COLO829 (cell line): ENCODE measurements around the gene PEPD.

ENCODE experiments used
- DNase-seq: peaks from one replicate; pipeline ENCODE4 v3.0.0; 2012; ENCODE audit warnings: low spot score

Gene PEPD

DNA sequence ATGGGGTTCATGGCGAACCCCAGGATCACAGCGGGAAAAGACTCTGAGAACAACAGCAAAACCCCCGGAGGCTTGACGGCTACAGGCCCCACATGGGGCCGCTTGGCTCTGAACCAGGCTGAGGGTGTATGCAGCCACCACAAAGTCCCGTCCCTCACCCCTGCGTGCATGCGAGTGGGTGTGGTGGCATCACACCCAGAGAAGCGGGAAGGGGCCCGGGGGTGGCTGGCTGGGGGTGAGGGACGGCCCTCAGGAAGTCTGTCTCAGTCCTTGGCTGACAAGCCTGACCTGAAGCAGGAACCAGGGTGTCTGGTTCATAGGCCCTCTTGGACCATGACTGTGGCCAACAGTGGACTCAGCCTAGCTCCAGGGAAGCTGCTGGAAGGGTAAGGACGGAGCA is 113.9 kb downstream of the PEPD start:
- no peak for DNase-seq

DNA sequence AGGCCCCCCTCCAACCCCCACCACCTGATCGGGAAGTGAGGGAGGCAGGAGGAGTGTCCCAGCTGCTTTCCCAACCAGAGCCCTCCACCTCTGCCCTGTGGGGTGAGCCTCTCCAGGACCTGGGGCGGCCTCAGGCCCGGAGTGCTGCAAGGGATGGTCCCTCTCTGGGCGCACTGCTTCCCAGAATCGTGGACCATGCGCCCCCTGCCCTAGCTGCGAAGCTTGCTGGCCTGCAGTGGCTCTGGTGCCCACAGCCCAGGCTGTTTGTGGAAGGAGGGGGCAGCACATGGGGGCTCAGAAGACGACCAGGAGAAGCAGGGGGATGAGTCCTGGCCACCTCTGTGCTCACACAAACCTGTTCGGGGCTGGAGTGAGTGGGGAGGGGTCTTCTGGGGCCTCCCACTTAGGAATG is 114.4 kb downstream of the PEPD start:
- no peak for DNase-seq

DNA sequence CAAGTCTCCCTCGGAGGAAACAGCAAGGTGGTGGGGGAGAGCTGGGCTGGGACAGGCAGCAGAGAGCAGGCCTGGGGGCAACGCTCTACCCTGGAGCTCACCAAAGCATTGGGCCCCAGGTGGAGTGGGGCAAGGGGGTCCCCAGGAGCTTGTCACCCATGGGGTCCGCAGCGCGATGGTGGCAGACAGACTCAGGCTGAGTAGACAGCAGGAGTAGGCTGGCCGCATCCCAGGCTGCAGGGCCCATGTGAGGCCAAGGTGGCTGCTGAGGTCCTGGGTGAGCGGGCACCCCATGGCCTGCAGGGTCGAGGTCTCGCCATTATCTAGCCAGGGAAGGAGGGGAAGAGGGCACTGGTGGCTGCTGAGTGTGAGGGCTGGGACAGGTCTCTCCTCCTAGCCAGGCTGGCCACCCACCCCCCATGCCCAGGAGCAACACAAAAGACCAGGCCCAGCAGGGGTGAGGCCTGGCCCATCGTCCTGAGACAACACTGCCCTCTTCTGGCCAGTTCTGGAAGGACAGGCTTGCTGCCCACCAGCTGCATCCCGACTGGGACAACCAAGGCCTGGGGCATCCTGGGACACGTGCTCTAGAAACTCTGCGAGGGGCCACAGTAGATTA is 115.0 kb downstream of the PEPD start:
- DNase-seq: peak; percentile 54

DNA sequence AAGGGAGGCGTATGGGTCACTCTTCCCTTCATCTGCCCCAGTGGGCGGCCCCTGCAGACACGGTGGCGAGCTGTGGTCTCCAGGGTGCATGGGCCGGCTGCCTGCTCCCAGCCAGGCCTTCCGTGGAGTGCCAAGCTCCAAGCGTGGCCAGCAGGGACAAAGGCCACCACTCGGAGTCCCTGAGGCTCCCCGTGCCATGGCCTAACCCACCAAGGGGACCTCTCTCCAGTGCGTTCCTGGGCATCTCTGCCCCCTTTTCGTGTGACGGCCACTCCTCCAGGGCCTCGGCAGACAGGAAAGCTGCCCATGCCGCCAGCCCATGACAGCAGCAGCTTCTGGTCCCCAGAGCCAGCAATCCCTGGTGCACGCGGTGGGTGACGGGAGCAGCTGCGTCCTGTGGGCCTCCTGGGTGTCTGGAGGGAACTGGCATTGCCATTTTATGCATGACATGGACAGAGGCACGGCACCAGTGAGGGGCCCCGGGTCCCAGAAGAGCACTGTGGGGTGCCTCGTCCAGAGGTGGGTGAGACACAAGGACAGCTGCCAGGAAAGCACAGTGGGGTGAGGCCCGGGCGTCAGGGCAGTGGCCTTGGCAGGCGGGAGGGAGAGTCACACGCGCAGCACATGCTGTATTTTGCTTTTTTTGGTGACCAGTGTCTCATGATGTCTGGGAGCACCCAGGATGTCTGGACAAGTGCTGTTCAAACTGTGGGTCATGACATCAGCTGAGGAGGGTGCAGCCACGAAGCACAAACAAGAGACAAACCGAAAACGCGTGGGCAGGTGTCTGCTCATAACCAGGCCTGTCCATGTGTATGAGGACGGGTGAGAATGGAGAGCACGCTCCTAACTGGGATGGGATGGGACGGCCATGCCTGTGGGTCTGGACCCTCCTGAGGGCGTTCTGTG is 115.8 kb downstream of the PEPD start:
- DNase-seq: no peak

DNA sequence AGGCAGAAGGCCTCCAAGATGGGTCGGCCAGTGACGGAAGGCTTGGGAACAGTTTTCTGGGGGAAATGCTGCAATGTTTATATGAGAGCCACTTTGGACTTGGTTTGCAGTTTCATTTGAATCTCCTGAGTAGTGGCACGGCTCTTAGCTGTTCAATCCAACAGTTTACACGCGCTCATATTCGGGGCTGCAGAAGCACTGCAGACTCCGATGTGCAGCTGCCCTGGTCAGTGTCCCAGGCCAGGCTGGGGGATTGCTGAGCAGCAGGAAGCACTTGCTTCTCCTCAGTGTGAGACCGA is 116.4 kb downstream of the PEPD start:
- no peak for DNase-seq

DNA sequence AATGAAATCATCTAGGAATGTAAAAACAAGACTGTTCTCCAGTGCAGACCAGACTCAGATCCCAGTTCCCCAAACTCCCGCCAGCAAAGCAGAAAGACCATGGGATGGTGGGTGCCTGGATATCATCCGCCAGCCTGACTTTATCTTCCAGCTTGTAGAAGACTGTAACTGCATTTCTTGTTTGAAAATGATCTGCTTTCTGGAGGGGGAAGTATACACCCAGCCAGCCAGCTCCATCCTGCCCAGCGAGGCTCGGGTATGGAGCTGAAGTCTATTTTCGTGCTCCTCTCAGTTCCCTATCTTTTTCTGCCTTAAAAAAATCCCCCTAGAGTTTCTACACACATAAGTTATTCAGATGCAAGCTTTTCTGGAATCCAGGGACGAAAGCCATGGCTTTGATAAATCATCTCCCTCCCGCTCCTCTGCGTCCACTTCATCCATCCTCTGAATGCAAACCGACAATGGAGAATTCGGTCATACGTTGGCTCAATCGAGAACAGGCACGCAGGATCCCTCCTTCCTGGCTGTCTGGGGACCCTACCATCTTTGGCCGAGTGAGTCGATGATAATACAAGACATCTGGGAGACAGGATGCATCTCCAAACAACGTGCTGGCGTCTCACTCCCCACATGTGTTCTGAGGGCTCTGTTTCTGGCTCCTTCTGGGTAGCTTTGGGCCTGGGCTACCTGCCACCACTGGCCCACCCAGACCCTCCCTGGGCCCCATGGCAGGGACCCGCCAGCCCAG is 116.9 kb downstream of the PEPD start:
- DNase-seq: no peak

DNA sequence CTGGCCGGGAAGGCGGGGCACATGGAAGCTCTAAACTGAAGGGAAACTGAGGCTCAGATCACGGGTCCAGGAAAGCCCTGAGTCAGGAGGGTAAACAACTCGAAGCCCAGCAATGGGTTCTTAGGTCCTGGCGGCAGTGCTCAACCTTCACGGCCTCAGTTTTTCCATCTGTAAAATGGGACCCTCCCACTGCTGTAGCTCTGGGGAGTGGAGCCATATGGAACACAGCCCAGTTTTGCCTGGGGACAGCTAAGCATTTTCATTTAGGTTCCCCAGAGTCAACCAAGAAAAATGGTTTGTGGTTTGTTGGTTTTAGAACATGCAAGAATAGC is 117.7 kb downstream of the PEPD start:
- no peak for DNase-seq

DNA sequence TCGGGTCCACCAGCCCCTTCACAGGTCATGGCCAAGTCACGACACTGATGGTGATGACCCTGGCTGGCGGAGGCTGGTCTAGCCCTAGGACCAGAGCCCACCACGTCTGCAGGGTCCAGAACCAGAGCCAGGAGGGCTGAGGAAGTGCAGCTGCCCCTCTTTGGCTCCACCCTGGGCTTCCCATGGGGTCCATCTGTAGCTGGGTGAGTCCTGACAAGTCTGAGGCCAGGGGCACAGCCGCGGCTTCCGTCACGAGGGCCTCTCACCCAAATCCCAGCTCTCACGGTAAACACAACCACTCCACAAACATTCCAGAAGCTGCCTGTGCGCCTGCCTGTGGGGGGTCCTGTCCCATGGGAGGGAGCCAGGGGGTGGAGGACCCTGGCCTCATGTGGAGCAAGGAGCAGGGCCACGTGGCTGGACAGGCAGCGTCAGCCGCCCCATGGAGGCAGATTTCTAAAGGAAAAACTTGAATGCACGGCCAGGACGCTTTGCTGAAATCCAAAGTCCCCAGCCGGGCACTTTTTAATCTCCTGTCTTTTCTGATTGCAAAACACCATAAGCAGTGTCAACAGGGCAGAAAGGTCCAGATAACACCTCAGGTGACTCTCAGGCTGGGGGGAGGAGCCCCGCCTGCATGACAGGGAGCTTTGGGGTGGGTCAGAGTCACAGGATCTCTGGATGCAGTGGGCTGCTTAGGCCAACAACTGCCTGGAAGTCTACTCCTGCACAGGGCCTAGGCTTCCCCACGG is 118.2 kb downstream of the PEPD start:
- no peak for DNase-seq

DNA sequence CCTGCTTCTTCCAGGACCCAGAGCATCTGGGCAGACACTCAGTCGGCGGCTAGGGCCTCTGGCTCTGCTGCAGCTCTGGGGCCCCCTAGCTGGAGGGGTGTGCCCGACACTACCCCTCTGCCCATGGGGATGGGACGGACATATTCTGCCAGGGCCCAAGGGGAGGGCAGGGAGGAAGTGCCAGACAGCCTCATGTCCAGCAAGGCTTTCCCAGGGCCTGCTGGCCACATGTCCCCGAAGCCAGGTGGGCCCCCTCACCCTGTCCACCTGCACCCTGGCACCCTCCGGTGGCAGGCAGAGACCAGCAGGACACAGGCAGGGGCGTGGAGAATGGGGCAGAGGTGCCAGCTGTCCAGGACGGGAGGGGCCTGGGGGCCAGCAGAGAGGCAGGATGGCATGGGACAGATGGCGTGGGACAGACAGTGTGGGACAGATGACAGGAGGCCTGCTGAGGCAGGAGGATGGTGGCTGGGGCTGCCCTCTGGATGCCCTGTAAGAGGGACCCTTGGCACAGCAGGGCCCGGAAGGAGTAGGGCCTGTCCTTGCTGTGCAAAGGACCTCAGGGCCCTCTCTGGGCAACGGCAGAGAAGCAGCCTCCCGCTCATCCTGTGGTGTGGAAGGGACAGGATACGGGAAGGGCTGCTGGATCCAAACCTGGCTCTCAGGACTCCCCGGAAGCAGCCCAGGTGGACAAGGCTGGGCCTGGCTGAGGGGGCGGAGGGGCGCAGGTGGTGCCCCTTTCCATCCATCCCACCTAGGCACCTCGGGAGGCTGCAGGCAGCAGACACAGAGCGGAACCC is 119.0 kb downstream of the PEPD start:
- DNase-seq: no peak

DNA sequence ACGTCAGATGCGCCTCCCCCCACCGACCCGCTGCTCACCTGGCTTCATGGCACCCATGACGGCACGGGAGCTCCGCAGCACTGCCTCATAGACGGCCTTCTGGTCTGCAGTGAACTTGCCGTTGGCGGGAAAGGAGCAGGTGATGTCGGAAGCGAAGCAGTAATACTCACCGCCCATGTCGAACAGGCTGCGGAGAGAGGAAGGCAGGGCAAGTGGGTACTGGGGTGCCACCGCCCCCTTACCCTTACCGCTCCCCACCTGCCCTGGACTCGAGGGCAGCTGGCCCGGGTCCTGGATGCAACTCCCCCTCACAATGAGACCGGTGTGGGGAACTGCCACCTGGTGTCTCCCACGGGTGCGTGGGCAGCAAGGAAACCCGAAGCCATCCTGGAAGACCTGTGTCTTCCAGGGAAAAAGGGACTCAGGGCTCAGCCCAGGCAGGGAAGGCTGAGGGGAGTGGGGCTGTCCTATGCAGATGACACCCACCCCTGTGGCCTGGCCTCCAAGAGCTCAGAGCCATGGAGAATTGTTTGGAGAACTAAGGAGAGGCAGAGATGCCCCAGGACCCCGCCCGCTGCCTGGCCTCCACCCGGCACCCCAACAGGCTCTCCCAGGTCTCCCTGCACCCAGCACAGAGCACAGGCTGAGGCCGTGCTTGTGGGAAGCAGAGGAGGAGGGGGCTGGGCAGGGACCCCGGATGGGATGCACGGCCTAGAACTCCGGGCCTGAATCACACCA is 119.7 kb downstream of the PEPD start:
- no peak for DNase-seq

DNA sequence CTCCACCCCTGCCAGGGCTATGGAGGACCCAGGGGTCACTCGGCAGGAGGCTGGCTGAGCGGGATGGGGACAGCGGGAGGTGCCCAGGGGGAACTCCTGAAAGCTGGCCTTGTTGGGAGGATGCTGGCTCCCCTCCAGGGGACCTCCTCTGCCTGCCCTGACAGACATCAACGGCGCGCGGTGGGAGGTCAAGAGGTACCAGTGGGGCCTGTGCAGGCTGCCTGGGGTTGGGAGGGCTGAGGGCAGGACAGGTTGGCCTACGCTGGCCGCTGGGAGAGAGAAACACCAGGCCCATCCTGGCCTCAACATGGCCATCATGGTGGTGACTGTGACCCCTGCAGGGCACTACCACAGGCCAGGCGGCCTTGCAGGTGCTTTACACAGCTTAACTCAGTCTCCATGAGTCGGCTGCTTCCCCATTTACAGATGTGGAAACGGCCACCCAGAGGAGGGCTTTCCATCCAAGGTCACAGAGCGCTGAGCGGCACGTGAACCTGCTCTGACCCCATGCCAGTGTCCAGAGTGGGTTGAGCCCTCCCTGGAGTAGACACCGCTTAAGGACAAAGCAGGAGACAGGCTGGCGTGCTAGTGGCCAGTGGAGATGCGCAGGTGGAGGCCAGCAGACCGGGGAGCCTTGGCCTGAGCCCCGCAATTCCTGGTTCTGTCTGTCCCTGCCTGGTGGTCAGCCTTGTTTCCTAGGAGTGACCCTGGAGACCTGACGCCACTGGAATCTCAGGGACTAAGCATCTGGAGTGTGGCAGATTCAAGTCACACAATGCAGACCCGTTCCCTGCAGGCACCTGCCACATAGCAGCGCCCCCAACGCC is 120.5 kb downstream of the PEPD start:
- no peak for DNase-seq

DNA sequence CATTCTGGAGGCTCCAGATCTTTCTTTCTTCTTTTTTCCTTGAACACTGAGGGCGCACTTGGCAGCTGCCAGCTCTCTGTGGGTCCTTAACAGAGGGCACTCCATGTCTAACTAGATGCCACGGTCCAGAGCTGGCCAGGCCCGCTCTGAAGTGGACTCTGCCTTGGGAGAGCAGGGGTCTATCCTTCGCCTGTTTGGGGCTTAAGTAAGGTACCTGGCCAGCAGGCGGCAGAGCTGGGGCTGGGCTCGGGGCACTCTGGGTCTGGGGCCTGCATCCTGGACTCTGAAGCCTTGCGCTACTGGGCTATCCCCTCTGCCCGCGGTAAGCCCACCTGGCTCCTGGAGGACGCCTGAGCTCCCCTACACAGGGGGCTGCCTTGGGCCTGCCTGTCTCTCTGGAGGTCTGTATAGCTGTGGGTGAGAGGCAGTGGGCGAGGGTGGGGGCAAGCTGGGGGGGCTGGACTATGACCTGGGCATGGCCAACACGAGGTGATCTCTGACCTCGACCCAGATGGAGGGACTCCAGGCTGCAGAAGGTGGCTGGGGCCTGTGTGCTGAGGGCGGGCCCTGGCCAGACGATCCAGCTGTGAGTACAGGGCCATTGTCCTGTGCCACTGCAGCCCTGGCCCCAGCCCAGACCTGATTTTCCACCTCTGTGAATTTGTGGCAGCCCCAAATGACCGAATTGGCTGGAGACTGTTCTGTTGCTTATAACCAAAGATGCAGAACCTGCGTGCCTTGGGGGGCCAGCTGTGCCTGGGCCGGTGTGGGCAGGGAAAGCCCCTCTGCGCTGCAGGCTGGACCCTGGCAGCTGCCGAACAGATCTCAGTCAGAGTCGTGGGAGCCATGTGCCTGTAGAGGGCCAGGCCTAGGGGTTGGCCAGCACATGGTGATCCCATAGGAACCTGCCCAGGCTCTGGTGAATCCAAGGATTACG is 121.6 kb downstream of the PEPD start:
- no peak for DNase-seq

DNA sequence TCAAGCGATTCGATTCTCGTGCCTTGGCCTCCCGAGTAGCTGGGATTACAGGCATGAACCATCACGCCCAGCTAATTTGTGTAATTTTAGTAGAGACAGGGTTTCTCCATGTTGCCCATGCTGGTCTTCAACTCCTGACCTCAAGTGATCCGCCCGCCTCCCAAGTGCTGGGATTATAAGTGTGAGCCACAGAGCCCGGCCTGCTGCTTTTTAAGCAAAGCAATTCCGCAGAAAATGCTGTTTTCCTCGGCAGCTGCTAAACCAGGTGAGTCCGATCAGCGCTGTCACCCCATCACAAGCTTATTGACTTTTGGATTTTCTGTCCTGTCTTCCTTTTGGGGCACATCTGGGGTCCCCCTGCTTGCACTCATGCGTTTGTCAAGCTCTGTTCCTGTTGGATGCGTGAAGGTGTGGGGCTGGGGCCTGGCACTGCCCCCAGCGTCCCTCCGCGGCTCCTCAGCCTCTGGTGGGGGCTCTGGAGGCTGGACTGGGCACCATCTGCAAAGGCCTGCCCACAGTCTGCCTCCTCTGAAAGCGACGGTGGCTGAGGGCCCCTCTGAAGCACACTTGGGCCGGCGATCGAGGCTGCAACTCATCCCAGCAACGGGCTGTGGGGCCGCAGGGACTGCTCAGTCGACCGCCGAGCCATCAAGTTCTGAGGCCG is 122.4 kb downstream of the PEPD start:
- no peak for DNase-seq

DNA sequence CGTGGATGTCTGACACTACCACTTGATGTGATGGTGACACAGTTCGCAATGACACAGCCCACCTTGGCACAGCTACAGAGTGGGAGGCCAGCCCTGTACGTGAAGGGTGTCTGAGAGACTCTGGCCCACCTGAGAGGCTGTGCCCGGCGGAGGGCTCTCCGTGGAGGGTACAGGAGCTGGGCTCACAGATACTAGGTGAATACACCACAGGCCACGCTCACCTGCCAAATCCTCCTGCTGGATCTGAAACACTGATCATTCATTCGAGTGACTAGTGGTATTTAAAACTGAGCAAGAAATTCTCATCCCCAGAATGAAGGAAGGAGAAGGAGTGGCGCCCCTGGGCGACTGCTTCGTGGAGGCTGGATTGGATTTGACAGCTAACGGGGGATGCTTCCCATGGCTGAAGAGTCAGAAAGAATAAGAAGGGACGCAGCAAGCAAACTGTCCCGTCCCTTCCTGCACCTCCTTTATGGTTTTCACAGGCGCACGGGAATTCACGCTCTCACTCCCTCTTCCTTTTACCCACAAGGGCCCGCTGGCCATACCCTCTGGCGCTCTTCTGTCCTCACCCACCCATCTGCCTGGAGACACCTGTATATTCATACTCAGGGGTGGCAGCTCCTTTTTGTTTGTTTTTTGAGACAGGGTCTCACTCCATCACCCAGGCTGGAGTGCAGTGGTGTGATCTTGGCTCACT is 123.1 kb downstream of the PEPD start:
- DNase-seq: no peak

DNA sequence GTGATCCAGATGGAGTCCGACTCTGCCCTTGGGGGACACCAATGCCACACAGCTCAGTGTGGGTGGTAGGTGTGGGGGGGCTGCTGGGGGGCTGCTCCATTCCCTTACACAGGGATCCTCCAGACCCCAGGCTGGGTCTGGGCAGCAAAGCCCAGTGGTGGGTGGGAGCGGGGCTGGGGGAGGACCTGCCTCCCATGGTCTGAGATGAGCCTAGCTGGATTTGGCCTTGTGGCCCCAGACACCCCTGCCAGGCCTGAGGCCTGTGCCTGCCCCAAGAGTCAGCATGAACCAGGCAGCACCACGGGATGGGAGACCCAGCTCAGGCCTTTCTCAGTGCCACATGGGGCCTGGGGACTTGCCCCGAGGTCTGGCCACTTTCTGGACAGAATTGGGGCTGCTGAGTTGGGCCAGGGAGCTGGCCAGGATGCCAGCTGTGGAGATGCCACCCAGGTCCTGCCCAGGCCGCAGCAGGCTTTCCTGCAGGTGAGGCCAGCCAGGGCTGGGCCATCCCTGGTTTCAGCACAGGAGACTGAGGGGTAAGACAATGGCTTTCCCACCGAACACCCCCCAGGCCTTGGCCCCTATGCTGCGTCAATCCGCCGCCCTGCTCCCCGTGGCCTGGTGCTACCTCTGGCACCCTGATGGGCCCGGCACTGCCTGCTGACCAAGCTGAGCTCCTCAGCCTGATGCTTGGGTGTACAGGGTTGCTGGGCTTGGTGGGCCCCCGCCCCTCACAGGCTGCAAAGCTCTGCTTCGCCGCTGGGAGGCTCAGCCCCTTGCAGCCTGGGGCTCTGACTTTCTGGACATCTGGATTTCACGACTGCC is 123.8 kb downstream of the PEPD start:
- DNase-seq: no peak

DNA sequence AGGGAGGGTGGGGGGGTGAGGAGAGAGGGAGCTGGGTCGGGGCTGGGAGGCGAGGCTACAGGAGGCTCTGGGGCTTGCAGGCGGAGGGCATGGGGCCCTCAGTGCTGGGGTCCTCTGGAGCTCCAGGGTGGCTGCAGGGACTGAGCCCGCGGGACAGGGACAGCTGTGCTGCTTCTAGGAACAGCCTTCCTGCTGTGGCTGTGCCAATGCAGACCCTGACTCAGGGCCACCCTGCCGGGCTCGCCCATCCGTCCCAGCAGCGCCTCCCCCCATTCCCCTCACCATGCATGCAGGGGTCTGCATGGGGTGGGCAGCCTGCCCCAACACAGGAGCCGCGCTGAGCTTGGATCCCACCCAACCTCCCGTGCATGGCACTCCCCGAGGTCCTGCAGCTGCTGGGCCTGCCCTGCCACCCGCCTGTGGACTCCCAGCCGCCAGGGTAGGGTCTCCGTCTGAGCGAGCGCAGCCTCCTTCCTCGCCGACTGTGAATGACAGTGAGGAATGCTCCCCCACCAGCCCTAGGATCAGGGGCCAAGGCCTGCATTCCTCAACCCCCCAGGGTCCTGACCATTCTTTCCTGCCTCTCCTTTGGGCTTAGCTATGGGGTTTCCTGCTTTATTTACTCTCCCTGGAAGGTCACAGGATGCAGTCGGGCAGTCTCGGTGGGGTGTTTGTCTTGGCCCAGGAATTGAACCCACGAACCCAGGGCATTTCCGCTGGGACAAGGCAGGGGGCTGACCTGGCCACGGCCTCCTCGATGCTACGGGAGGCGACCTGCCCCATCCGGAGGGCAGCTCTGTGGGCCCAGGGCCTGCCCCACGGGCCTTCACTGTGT is 124.7 kb downstream of the PEPD start:
- no peak for DNase-seq
